ENCODE measurements around the gene JAGN1.

JAGN1 gene

DNA sequence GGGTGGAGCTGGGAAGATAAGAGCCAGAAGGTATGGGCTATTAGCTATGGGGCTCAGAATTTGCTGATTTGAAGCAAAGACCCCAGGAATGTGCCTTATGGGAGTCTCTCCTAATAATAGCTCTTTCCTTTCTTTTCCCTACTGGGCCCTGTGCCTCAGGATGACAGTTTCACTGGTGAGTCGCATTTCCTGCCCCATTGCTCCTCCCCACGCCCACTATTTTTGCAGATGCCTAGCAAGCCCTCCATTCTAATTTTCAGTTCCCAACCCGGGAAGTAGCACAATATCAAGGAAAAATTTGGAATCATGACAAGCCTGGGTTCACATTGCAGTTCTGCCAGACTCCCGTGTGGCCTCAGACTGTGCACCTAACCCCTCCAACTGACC is 12.8 kb downstream of the JAGN1 start:
- H3K4me3 ChIP-seq (ENCODE audit: low read length), result peak overlapping the region; percentile 20
- no peak for TF ChIP-seq CTCF (conservative IDR thresholded peaks at IDR 0.05; ENCODE audit: low read length)
- peak; percentile 37 for DNase-seq (ENCODE audit: low read depth)

GRCh38 chr3:9903904-9904303 is 13.5 kb downstream of the JAGN1 start:
- DNase-seq (ENCODE audit: low read depth), result no peak
- H3K4me3 ChIP-seq (ENCODE audit: low read length), result no peak overlapping the region
- TF ChIP-seq CTCF (conservative IDR thresholded peaks at IDR 0.05; ENCODE audit: low read length), result no peak

- DNase-seq (ENCODE audit: low read depth), result no peak
- no peak for TF ChIP-seq CTCF (conservative IDR thresholded peaks at IDR 0.05; ENCODE audit: low read length)
- no peak overlapping the region for H3K4me3 ChIP-seq (ENCODE audit: low read length)
Measured at GRCh38 chr3:9906480-9906879, 16.1 kb downstream of the JAGN1 start.

DNA sequence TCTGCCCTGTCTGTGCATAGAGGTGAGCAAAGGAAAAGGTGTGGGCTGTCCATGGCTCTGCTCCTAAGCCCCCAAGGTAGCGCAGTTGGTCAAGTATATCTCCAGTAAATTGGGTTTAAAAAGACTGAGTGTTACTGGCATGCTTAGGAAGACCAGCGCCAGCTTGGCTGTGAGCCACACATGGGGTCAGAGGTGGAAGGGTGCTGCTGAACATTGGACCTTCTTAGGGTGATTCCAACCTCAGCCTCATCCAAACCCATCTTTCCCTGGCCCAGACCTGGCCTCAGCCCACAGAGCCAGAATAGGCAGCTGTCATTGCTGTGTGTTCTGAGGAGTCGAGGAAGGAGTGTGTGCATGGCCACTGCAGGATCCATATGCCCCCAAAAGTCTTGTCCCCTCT is 17.9 kb downstream of the JAGN1 start:
- no peak overlapping the region for H3K4me3 ChIP-seq (ENCODE audit: low read length)
- DNase-seq (ENCODE audit: low read depth), result no peak
- TF ChIP-seq CTCF (conservative IDR thresholded peaks at IDR 0.05; ENCODE audit: low read length), result no peak

GRCh38 chr3:9909221-9910013 is 19.0 kb downstream of the JAGN1 start:
- no peak for DNase-seq (ENCODE audit: low read depth)
- TF ChIP-seq CTCF (conservative IDR thresholded peaks at IDR 0.05; ENCODE audit: low read length), result no peak
- H3K4me3 ChIP-seq (ENCODE audit: low read length), result no peak overlapping the region

- no peak for DNase-seq (ENCODE audit: low read depth)
- TF ChIP-seq CTCF (conservative IDR thresholded peaks at IDR 0.05; ENCODE audit: low read length), result no peak
- no peak overlapping the region for H3K4me3 ChIP-seq (ENCODE audit: low read length)
Measured at GRCh38 chr3:9911863-9912262, 21.5 kb downstream of the JAGN1 start.

GRCh38 chr3:9912294-9912935 is 22.0 kb downstream of the JAGN1 start:
- TF ChIP-seq CTCF (conservative IDR thresholded peaks at IDR 0.05; ENCODE audit: low read length), result no peak
- no peak overlapping the region for H3K4me3 ChIP-seq (ENCODE audit: low read length)
- peak; percentile 36 for DNase-seq (ENCODE audit: low read depth)
